Urinary bladder (tissue), 4 donors: ENCODE data around the gene P2RY14. TPM values are rescaled to one million over a fixed set of nuclear protein-coding genes. Genes with fewer than 3 reads are reported as not detected.

Experiments
- DNase-seq: peaks from one replicate; pipeline ENCODE4 v3.0.0-alpha.2; 2015; ENCODE audit errors: extremely low spot score
- H3K27ac ChIP-seq: one replicate; pipeline ENCODE4 v1.5.1; 2013; ENCODE audit warnings: low read depth, mild to moderate bottlenecking, moderate library complexity
- H3K36me3 ChIP-seq: one replicate; pipeline ENCODE4 v1.6.1; 2013; ENCODE audit warnings: mild to moderate bottlenecking, moderate library complexity; ENCODE audit not compliant: insufficient read depth
- H3K4me1 ChIP-seq: one replicate; pipeline ENCODE4 v1.6.1; 2013; ENCODE audit warnings: mild to moderate bottlenecking, moderate library complexity; ENCODE audit not compliant: insufficient read depth
- H3K4me3 ChIP-seq: one replicate; pipeline ENCODE4 v1.5.1; 2013; ENCODE audit warnings: low read depth, low read length
- WGBS: extraction: QIAGEN DNeasy Blood & Tissue Kit; methylation state at CpG from one replicate; pipeline ENCODE4 v1.1.7; 2013; 5-methylcytosine and 5-hydroxymethylcytosine counted together
- polyA plus RNA-seq: library from polyadenylated mRNA; stranded (reverse); fragments of 200-250 nt; gene quantifications from one replicate; pipeline ENCODE4 v1.2.3, GENCODE V29; 2013
- total RNA-seq: library from RNA; depleted of rRNA; stranded (reverse); fragments of >200 nt; gene quantifications from one replicate; pipeline ENCODE4 v1.2.3, GENCODE V29; 2014
- donor health status: healthy with polysubstance abuse.
- donor health status: healthy.

Gene P2RY14
- total and polyA plus RNA-seq, 2 donors = 2.6 to 4.7 TPM

GRCh38 chr3:151210676-151211381 lies 67.5 kb downstream of the P2RY14 start:
- Histone ChIP-seq H3K36me3 (no peaks in the 10 kb centered on the region), H3K27ac (no peak overlapping the region), H3K4me1 (no peaks in the 10 kb centered on the region), H3K4me3 (no peak overlapping the region)
- DNase-seq = no peak
- 52% methylated on average over 4 of the region's 4 CpGs for WGBS

DNA sequence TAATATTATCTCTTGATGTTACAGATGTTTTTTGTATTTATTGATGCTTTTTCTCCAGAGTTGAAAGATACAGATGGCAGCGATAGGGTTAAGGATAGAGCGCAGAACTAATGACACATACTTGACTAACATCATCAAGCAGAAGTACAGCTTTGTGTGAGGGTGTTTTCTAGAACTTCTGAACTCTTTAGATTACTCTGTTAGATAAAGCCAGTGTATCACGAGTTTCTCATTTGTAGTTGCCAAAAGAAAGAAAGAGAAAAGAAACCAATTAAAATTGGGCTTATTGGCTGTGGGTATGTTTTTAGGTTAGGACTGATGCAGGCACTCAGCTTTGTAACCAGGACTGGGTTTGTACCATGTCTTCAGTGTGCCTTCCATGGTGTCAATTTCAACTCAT lies 68.7 kb downstream of the P2RY14 start:
- Histone ChIP-seq H3K27ac (no peak overlapping the region), H3K4me1 (no peaks in the 10 kb centered on the region), H3K4me3 (no peak overlapping the region), H3K36me3 (no peaks in the 10 kb centered on the region)
- no peak for DNase-seq
- 80% methylated on average over 3 of the region's 3 CpGs for WGBS

DNA sequence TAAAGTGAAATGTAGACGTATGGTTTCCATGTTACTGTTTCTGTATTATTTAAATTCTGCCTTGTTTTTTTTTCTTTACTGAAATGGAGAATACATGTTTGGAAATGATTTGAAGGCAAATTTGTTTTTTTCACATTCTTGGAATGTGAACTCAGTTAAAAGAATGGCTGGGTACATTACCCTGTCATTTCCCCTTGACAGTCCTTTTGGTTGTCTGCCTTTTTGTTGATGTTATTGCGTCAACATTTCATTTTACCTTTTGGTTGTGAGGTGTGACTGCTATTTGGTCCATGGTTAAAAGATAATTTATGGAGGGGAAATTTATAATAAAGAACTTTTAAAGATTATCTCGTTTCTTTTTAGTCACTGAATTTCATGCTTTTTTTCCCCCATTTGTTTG lies 72.1 kb downstream of the P2RY14 start:
- Histone ChIP-seq H3K27ac (no peak overlapping the region), H3K4me3 (no peak overlapping the region), H3K4me1 (no peaks in the 10 kb centered on the region), H3K36me3 (no peaks in the 10 kb centered on the region)
- no peak for DNase-seq
- WGBS = 78% methylated on average over 3 of the region's 3 CpGs

GRCh38 chr3:151205482-151205881 lies 72.9 kb downstream of the P2RY14 start:
- Histone ChIP-seq H3K4me1 (no peaks in the 10 kb centered on the region), H3K27ac (no peak overlapping the region), H3K4me3 (no peak overlapping the region), H3K36me3 (no peaks in the 10 kb centered on the region)
- DNase-seq = no peak
- 94% methylated on average over 6 of the region's 6 CpGs for WGBS

GRCh38 chr3:151204530-151205402 lies 73.6 kb downstream of the P2RY14 start:
- Histone ChIP-seq H3K27ac (no peak overlapping the region), H3K36me3 (no peaks in the 10 kb centered on the region), H3K4me3 (no peak overlapping the region), H3K4me1 (no peaks in the 10 kb centered on the region)
- no peak for DNase-seq
- 79% methylated on average over 3 of the region's 3 CpGs for WGBS

DNA sequence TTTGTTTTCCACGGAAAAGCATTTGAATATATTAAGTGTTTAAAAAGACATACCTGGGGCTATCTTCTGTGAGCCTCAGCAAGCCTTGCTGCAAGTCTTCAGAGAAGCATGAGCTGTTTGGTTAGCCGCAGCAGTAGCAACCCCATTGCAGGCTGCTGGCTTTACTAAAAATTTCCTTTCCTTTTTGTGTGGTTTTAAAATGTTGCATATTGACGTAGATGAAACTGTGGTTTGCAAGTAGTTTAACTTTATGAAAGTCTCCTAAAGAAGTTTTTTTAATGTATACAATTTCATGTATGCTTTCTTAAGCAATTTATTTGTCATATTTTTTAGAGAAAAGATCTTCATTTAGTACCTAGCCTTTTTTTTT lies 75.3 kb downstream of the P2RY14 start, which contains the start of gene GPR171:
TSS of gene GPR171 (minus strand) at position 166 of the 370 bp plus-strand sequence. CDS start 3,830 bp downstream, outside the sequence.
- no peaks in the 10 kb centered on the region for H3K36me3 ChIP-seq
- H3K27ac ChIP-seq = peak within 1 kb of the TSS; percentile 23
- H3K4me1 ChIP-seq = no peaks in the 10 kb centered on the region
- no peak for DNase-seq
- 90% methylated on average over 3 of the region's 3 CpGs for WGBS
- H3K4me3 ChIP-seq = peak within 1 kb of the TSS; percentile 18

GRCh38 chr3:151201051-151201730 lies 77.2 kb downstream of the P2RY14 start:
- WGBS = 89% methylated on average over 7 of the region's 7 CpGs
- DNase-seq = no peak
- H3K36me3 ChIP-seq = no peaks in the 10 kb centered on the region
- no peaks in the 10 kb centered on the region for H3K4me1 ChIP-seq
- peak overlapping the region; percentile 3 for H3K4me3 ChIP-seq
- peak overlapping the region; percentile 16 for H3K27ac ChIP-seq

DNA sequence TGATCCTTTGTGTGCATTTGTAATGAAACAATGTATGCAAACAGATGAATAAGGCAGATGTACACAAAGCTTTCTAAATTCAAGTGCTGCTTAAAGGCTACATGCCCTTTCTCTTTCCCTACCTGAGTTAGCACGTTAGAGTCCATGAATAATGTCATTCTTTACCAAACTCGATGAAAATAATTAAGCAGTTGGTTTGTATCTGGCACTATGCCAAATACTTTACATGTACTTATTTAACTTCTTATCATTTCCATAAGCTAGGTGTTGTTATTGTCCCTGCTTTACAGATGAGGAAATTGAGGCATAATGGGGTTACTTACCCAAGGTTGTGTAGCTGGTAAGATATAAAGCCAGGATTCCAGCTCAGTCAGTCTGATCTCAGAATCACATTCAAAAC lies 77.8 kb downstream of the P2RY14 start:
- no peaks in the 10 kb centered on the region for H3K36me3 ChIP-seq
- 70% methylated on average over 2 of the region's 2 CpGs for WGBS

DNA sequence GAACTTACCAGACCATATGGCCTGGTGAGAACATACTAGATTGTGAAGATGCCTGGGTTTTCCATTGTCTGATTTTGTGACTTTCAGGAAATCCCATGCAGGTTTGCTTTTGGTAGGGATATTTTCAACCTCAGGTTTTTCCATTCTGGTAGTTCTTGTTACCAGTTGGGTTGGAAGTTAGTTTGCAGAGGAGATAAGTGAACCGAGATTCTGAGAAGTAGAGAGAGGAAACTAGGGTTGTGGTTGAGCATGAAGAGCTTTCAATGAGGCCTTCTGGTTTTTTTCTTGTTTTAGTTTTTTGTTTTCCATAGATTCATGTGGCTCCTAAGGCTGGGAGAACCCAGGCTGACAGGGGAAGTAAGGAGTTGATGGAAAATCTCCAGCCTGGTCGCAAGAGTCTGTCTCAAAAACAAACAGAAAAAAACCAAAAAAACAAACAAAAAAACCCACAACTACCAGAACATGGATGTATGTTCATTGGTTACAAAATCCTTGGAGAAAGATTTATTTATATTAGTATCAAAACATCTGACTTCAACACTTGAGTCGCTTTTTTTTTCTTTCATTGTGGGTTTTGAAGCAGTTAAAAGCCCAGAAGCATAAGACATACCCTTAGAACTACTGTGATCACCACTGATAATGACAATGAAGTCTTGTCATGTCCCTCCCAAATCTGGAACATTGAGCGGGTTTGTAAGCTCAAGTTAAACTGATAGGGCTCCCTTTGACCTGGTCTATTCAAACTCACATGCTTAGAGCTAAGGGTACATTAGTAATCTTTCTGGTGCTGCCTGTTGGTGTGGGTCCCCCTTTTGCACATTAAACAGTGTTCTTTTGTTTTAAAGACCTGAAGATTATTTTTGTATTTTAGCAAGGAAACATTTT lies 78.5 kb downstream of the P2RY14 start:
- no peaks in the 10 kb centered on the region for H3K36me3 ChIP-seq
- DNase-seq = no peak
- H3K27ac ChIP-seq = peak overlapping the region; percentile 2
- H3K4me3 ChIP-seq = no peak overlapping the region
- no peaks in the 10 kb centered on the region for H3K4me1 ChIP-seq
- 84% methylated on average over 4 of the region's 4 CpGs for WGBS

More for the DNA sequence above, 77.8 kb downstream of the P2RY14 start:
- Histone ChIP-seq H3K4me1 (no peaks in the 10 kb centered on the region), H3K4me3 (no peak overlapping the region), H3K27ac (no peak overlapping the region)
- no peak for DNase-seq

DNA sequence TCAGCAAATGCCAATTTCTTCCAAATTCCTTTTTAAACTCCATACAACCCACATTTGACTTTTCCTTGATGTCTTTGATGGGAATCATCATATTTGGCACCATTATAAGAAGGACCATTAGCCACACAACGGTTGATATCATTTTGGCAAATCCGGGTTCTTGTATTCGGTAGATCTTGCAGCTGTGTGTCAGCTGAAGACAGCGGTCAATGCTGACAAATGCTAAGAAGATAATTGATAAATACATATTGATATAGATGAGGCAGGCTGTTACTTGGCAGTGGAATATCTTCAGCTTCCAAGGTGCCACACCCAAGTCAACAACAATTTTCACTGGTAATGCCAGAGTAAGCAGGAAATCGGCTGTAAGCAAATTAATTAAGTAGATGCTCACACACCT lies 79.5 kb downstream of the P2RY14 start:
- WGBS = 94% methylated on average over 5 of the region's 5 CpGs
- no peak for DNase-seq
- no peak overlapping the region for H3K27ac ChIP-seq
- no peaks in the 10 kb centered on the region for H3K36me3 ChIP-seq
- H3K4me1 ChIP-seq = no peaks in the 10 kb centered on the region
- H3K4me3 ChIP-seq = no peak overlapping the region

DNA sequence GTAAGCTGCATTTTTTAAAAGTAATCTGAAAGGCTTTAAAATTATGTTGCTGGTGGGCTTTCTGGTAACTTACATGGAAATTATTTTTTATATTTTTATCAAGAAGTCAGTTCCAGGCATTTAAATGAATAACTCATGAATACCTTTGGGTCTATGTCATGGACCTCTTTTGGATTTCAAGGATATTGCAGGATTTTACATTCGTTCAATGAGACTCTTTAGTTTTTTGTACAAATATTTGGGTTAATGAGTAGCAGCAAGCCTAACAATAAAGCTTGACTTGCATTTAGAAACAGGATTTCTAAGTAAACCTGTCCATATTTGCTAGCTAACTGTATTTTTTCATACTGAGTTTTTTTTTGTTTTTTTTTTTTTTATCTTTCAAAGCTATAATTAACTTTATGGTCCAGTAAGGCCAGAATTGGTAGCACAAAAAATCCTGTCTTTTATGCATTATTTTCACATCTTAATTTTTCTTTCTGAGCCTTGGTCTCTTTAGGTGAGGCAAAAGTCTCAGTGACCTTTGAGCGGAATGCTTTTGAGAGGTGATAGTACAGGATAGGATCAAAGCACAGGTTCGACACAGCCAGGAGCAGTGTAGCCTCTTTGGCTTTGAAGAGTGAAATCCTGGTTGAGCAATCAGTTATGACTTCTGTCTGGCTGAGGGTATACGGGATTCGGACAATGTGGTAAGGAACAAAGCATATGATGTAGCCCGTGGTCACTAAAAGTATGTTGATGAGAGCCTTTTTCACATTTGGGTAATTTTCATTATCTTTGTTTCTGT lies 80.2 kb downstream of the P2RY14 start:
- H3K36me3 ChIP-seq = no peaks in the 10 kb centered on the region
- 88% methylated on average over 6 of the region's 6 CpGs for WGBS
- no peak overlapping the region for H3K27ac ChIP-seq

GRCh38 chr3:151197228-151197627 lies 81.1 kb downstream of the P2RY14 start:
- 97% methylated on average over 8 of the region's 8 CpGs for WGBS
- H3K4me1 ChIP-seq = no peaks in the 10 kb centered on the region
- no peak overlapping the region for H3K27ac ChIP-seq
- DNase-seq = no peak
- H3K36me3 ChIP-seq = no peaks in the 10 kb centered on the region
- H3K4me3 ChIP-seq = no peak overlapping the region

More for the DNA sequence above, 80.2 kb downstream of the P2RY14 start:
- DNase-seq = no peak
- H3K4me1 ChIP-seq = no peaks in the 10 kb centered on the region
- no peak overlapping the region for H3K4me3 ChIP-seq
